Measurements from ENCODE around the gene NIM1K. TPM values are rescaled to one million over a fixed set of nuclear protein-coding genes. Genes with fewer than 3 reads are reported as not detected.
"Not testable (repeated sequence)": the region's sequence is repeated elsewhere in the genome, so short reads cannot be mapped to it uniquely, and the experiment has no call there.

The NIM1K gene
- polyA plus RNA-seq, 4 donors: 0.46 to 0.71 (median 0.51) TPM

GRCh38 chr5:43225649-43226245 is 33.7 kb downstream of the NIM1K start:
- no peak for DNase-seq (ENCODE audit: low read depth in 4 of 4, low spot score in 3 of 4)

DNA sequence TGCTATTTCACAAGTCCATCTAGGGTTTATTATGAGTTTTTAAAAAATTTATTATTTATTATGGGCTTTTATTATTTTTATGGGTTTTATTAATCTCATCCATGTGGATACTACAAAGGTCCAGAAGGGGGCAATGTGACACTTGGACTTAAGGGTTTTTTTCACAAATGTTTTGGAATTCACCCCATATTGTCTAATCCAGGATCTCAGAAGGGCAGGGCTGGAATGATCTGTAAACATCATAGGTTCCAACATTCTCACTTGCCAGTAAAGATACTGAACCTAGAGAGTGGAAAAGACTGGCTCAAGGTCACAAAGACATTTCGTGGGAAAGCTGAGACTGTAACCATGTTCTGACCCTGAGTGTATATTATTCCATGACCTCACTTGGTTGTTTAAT is 35.6 kb downstream of the NIM1K start:
- no peak for DNase-seq (ENCODE audit: low read depth in 4 of 4, low spot score in 3 of 4)

DNA sequence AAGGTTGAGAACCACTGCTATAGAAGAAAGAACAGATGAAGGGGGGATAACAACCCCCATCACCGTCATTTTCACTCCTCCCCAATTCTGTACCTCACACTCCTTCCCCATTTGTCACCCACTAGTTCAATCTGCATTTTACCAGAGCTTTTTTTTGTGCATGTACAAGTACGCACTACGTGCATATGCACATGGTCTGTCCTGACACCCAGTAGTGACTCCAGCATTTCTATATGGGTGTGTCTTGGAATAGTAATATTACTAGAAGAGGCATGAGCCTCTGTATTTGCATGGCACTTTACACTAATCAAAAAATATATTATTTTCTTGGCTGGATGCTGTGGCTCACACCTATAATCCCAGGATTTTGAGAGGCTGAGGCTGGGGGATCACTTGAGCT is 38.7 kb downstream of the NIM1K start:
- DNase-seq (ENCODE audit: low read depth in 4 of 4, low spot score in 3 of 4): no peak

DNA sequence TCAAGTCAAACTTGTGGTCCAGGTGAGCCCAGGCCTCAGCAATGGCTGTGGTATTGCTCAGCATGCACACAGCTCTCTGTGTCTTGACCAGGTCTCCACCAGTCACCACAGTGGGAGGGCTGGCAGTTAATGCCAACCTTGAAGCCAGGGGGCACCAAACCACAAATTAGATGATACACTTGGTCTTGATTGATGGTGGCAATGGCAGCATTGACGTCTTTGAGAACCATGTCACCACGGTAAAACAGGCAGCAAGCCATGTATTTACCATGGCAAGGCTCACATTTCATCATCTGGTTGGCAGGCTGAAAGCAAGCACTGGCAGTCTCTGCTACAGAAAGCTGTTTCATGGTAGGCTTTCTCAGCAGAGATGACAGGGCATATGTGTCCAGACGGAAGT is 40.0 kb downstream of the NIM1K start:
- no peak for DNase-seq (ENCODE audit: low read depth in 4 of 4, low spot score in 3 of 4)

- DNase-seq (ENCODE audit: low read depth in 4 of 4, low spot score in 3 of 4): no peak
Observed at GRCh38 chr5:43232943-43233833, 41.2 kb downstream of the NIM1K start.

DNA sequence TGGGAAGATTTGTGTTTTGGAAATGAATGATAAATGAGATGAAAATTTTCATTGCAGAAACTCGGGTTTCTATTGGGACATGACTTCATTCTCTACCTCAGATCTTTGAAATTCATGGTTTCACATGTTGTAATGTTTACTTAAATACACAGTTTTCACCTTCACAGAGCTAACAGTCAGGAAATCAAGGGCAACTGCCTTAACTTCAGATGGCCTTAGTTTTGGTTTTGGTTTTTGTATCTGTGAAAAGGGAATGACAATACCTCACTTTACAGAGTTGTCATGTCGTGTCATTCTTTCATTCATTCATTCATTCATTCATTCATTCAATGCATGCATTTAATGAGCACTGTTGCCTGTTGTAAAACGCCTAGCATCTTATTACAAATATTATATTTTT is 41.9 kb downstream of the NIM1K start:
- no peak for DNase-seq (ENCODE audit: low read depth in 4 of 4, low spot score in 3 of 4)

- no peak for DNase-seq (ENCODE audit: low read depth in 4 of 4, low spot score in 3 of 4)
Observed at GRCh38 chr5:43236653-43237355, 44.8 kb downstream of the NIM1K start.

GRCh38 chr5:43242196-43242595 is 50.2 kb downstream of the NIM1K start:
- DNase-seq (ENCODE audit: low read depth in 4 of 4, low spot score in 3 of 4): no peak

DNA sequence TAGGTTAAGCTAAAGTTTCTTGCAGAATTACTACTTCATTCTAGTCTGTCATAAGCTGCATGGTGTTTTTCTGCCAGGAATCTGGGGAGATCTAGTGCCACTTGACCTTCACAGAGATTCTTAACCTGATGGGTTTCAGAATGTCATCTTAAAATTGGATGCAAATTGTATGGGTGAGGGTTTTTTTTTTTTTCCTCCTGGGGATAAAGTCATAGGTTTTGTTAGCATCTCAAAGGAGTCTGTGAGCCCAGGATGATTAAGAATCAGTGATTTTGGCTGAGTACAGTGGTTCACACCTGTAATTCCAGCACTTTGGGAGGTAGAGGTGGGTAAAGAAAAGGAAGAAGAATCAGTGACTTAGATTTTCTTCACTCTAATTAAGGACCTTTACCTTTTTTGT is 51.2 kb downstream of the NIM1K start:
- DNase-seq (ENCODE audit: low read depth in 4 of 4, low spot score in 3 of 4): no peak

GRCh38 chr5:43244823-43245565 is 53.0 kb downstream of the NIM1K start:
- DNase-seq (ENCODE audit: low read depth in 4 of 4, low spot score in 3 of 4): no peak

GRCh38 chr5:43245724-43246385 is 53.8 kb downstream of the NIM1K start:
- no peak for DNase-seq (ENCODE audit: low read depth in 4 of 4, low spot score in 3 of 4)

DNA sequence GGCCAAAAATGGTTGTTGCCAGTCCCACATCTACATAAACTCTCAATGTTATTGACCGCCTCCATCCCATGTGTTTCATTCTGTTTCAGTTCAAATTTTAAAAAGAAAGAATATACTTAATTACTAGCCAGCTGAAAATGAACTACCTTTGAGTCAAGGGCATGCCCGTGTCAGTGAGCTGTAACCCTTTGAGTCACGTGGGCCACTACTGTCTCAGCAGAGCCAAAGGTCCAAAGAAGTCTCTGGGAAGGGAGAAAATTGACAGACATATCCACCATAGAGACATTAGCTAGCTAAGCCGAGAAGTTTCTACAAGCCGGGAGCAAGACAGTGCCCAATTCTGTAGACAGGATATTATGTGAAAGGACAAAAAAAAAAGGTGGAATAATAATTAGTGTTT is 59.7 kb downstream of the NIM1K start:
- DNase-seq (ENCODE audit: low read depth in 4 of 4, low spot score in 3 of 4): no peak

DNA sequence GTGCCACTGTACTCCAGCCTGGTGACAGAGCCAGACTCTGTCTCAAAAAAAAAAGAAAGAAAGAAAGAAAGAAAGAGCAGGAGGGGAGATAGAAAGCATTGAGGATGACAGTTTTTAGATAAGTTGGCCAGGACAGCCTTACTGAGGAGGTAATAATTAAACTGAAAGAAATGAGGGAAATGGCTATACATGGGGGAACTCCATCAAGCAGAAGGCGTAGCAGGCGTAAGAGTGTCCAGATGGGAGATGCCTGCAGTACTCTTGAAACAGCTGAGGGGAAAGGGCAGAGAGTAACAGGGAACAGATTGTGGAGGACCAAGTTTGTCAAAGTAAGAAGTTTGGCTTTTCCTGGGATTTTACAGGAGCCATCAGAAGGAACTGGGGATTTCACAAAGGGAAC is 63.7 kb downstream of the NIM1K start:
- DNase-seq (ENCODE audit: low read depth in 4 of 4, low spot score in 3 of 4): no peak

DNA sequence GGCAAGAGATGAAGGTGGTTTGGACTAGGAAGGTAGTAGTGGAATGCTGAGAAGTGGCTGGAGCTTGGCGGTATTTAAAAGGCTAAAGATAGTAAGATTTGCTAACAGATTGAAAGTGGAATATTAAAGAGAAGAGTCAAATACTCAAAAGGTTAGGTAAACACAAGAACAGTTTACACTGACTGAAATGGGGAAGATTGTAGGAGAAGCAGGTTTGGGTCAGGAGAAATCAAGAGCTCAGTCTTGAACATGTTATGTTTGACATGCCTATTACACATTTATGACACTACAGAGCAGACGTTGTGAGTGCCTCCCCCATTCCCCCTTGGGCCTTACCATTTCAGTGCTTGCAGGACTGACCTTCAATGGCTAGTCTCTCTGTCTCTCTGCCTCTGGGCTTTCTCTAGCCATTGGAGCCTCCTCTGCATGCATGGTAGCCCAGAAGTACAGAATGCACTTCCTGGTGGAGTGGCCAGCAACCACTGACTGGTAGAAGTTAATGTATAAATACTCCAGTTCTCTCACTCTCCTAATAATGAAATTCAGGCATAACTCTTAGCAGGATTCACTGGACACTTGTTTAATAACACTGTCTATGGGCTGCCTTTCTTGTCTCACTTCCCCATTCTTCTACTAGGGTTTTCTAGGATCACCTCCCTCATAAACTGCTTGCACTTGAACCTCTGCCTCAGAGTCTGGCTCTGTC is 64.4 kb downstream of the NIM1K start:
- no peak for DNase-seq (ENCODE audit: low read depth in 4 of 4, low spot score in 3 of 4)

GRCh38 chr5:43258116-43258515 is 66.1 kb downstream of the NIM1K start:
- DNase-seq (ENCODE audit: low read depth in 4 of 4, low spot score in 3 of 4): no peak

GRCh38 chr5:43262269-43262668 is 70.2 kb downstream of the NIM1K start:
- DNase-seq (ENCODE audit: low read depth in 4 of 4, low spot score in 3 of 4): not testable (repeated sequence)

GRCh38 chr5:43268188-43268820 is 76.3 kb downstream of the NIM1K start:
- DNase-seq (ENCODE audit: low read depth in 4 of 4, low spot score in 3 of 4): no peak

DNA sequence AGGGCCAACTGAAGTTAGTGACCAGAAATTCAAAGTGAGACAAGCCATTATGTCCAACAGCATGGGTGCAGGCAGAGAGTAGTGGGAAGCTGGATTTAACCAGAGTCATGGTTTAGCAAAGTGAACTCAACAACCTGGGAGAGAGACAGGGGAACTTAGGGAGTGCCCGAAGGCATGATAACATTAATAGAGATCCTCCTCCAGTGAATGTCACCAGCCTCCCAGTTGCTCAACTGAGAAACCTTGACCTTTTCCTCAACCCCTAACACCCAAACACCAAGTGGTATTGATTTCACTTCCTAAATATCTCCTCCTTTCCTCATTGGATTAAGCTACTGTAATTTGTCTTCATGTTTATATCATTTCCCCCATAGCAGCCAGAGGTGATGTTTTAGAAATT is 78.6 kb downstream of the NIM1K start:
- DNase-seq (ENCODE audit: low read depth in 4 of 4, low spot score in 3 of 4): no peak

DNA sequence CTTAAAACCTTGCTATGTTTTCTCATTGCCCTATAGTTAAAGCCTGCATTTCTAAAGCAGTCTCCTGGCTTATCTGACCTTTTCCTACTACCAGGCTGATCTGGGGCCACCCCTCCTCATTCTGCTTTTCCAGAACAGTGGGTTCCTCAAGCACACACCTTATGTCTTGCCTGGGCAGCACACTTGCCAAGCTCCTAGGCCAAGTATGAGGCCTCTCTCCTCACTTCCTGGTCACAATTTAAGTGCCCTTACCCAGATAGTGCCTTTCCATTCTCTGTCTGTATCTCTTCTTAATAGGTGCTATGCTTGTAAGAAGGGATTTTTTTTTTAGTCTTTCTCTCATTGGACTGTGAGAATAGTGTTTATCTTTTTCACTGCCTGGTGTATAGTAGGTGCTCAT is 81.5 kb downstream of the NIM1K start:
- no peak for DNase-seq (ENCODE audit: low read depth in 4 of 4, low spot score in 3 of 4)
